ENCODE data around the gene ELAPOR2. TPM values are rescaled to one million over a fixed set of nuclear protein-coding genes. Genes with fewer than 3 reads are reported as not detected.
"Not testable (repeated sequence)": the region's sequence is repeated elsewhere in the genome, so short reads cannot be mapped to it uniquely, and the experiment has no call there.

Gene ELAPOR2
- total and polyA plus RNA-seq, 10 donors: 2.4 to 23.3 (median 17.9) TPM

GRCh38 chr7:87039691-87040299 lies 19.7 kb downstream of the ELAPOR2 start:
- H3K36me3 ChIP-seq; H3K9me3 ChIP-seq; intact Hi-C loops (cut with DNase I; ENCODE audit: low total_unique reads); H3K27me3 ChIP-seq (replicated peaks in 1 of 7); DNase-seq; H3K4me1 ChIP-seq: not testable (repeated sequence)
- H3K4me3 ChIP-seq: peak overlapping the region in 5 of 8 donors; percentile 12 to 46 (median 32)
- TF ChIP-seq POLR2AphosphoS5 (IDR thresholded peaks at IDR 0.05): peak in 2 of 3 donors; percentile 50 to 60
- WGBS, 5 donors: 71 to 85% (median 75%) methylated on average over 24 to 34 of the region's 34 CpGs
- H3K27ac ChIP-seq: peak overlapping the region in 6 of 8 donors; percentile 9 to 61 (median 52)

DNA sequence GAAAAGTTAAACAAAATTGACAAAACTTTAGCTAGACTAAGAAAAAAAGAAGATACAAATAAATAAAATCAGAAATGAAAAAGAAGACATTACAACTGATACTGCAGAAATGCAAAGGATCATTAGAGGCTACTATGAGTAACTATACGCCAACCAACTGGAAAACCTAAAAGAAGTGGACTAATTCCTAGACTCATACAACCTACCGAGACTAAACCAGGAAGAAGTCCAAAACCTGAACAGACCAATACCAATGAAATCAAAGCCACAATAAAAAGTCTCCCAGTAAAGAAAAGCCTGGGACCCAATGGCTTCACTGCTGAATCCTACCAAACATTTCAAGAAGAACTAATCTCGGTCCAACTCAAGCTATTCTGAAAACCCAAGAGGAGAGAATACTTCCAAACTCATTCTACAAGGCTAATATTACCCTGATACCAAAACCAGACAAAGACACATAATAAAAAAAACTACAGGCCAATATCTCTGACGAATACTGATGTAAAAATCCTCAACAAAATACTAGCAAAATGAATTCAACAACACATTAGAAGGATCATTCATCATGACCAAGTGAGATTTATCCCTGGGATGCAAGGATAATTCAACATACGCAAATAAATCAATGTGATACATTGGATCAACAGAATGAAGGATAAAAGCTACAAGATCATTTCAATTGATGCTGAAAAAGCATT lies 20.3 kb downstream of the ELAPOR2 start:
- Histone ChIP-seq H3K4me3 (peak overlapping the region in 5 of 8 donors; percentile 12 to 46 (median 32)), H3K27me3 (replicated peaks in 1 of 7) (no peaks in the 10 kb centered on the region), H3K27ac (peak overlapping the region in 6 of 8 donors; percentile 9 to 61 (median 52)), H3K36me3 (no peaks in the 10 kb centered on the region), H3K9me3 (peaks cover 0 to 7% (median 2%) of the 10 kb centered on the region in 8 donors), H3K4me1 (no peaks in the 10 kb centered on the region)
- no peak for DNase-seq
- TF ChIP-seq POLR2AphosphoS5 (IDR thresholded peaks at IDR 0.05): no peak
- TF ChIP-seq POLR2A (IDR thresholded peaks at IDR 0.05): no peak
- TF ChIP-seq CTCF (IDR thresholded peaks at IDR 0.05 in 8 of 11, conservative IDR thresholded peaks at IDR 0.05 in 3 of 11): no peak
- intact Hi-C loops (cut with DNase I; ENCODE audit: low total_unique reads): no loop called here
- 67 to 80% (median 70%) methylated on average over 5 of the region's 5 CpGs for WGBS, 5 donors

DNA sequence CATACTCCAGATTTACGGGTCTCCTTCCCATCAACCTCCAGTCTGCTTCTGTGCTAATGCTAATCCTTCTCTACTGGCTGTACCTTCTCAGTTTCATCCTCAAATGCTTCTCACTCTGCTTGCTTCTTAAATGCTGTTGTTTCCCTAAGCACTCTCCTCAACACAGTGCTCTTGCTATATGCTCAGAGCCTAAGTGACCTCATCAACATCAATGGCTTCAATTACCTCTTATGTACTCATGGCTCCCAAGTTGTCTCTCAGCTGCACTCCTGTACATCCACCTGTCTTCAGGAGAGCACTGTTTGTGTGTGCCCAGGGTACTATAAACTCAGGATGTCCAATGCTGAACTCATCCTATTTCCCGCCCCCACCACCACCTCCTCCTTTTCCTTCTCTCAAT lies 22.5 kb downstream of the ELAPOR2 start:
- no peaks in the 10 kb centered on the region for H3K27me3 ChIP-seq (replicated peaks in 1 of 7)
- intact Hi-C loops (cut with DNase I; ENCODE audit: low total_unique reads): no loop called here
- no peak for TF ChIP-seq POLR2AphosphoS5 (IDR thresholded peaks at IDR 0.05)
- no peak for TF ChIP-seq POLR2A (IDR thresholded peaks at IDR 0.05)
- no peak for TF ChIP-seq CTCF (IDR thresholded peaks at IDR 0.05 in 8 of 11, conservative IDR thresholded peaks at IDR 0.05 in 3 of 11)
- no peak overlapping the region for H3K27ac ChIP-seq
- peaks cover 0 to 7% (median 2%) of the 10 kb centered on the region in 8 donors for H3K9me3 ChIP-seq
- 82 to 96% (median 91%) methylated on average over 2 of the region's 2 CpGs for WGBS, 5 donors
- no peak for DNase-seq
- H3K4me3 ChIP-seq: no peak overlapping the region
- H3K4me1 ChIP-seq: no peaks in the 10 kb centered on the region
- H3K36me3 ChIP-seq: no peaks in the 10 kb centered on the region

GRCh38 chr7:87032604-87033339 lies 26.7 kb downstream of the ELAPOR2 start:
- TF ChIP-seq POLR2A (IDR thresholded peaks at IDR 0.05) (no peak), POLR2AphosphoS5 (IDR thresholded peaks at IDR 0.05) (no peak), CTCF (IDR thresholded peaks at IDR 0.05 in 8 of 11, conservative IDR thresholded peaks at IDR 0.05 in 3 of 11) (no peak)
- no peak for DNase-seq
- 73 to 83% (median 76%) methylated on average over 4 of the region's 4 CpGs for WGBS, 5 donors

More at GRCh38 chr7:87032604-87033339, 26.7 kb downstream of the ELAPOR2 start:
- H3K36me3 ChIP-seq: no peaks in the 10 kb centered on the region
- intact Hi-C loops (cut with DNase I; ENCODE audit: low total_unique reads): no loop called here
- no peaks in the 10 kb centered on the region for H3K27me3 ChIP-seq (replicated peaks in 1 of 7)
- H3K9me3 ChIP-seq: peaks cover 0 to 9% (median 2%) of the 10 kb centered on the region in 8 donors
- no peak overlapping the region for H3K27ac ChIP-seq
- peaks cover 0 to 5% (median 0%) of the 10 kb centered on the region in 6 donors for H3K4me1 ChIP-seq
- no peak overlapping the region for H3K4me3 ChIP-seq

Data from spleen (tissue), 11 donors.